BLaER1 treated with 17β-estradiol and CSF1 and Interleukin-3, amounts not matched to agents 10 nM and 100 nM (cell line): Measurements from ENCODE around the gene ESD.
A peak's percentile ranks its signal among the peaks of the same experiment; 100 is the strongest.

Source experiments
- H3K27ac ChIP-seq, 11 experiments: shearing (Covaris generic); formaldehyde crosslinking; 2 replicates each; pipeline ENCODE4 v1.8.1; 2022
- H3K27me3 ChIP-seq, 11 experiments: shearing (Covaris generic); formaldehyde crosslinking; 2 replicates each; pipeline ENCODE4 v1.8.1; 2022
- H3K36me3 ChIP-seq, 11 experiments: shearing (Covaris generic); formaldehyde crosslinking; 2 replicates each; pipeline ENCODE4 v1.8.1; 2022
- H3K4me1 ChIP-seq, 10 experiments: shearing (Covaris generic); formaldehyde crosslinking; 2 replicates each; pipeline ENCODE4 v1.8.1; 2022
- H3K4me2 ChIP-seq, 11 experiments: shearing (Covaris generic); formaldehyde crosslinking; 2 replicates each; pipeline ENCODE4 v1.8.1; 2022
- H3K4me3 ChIP-seq, 10 experiments: shearing (Covaris generic); formaldehyde crosslinking; 2 replicates each; pipeline ENCODE4 v1.8.1; 2022
- H3K9ac ChIP-seq, 11 experiments: shearing (Covaris generic); formaldehyde crosslinking; 2 replicates each; pipeline ENCODE4 v1.8.1; 2022
- H3K9me3 ChIP-seq, 11 experiments: shearing (Covaris generic); formaldehyde crosslinking; replicated peaks in 1 of 11; 2 replicates each; pipeline ENCODE4 v1.8.1; 2022
- H4K20me1 ChIP-seq, 11 experiments: shearing (Covaris generic); formaldehyde crosslinking; 2 replicates each; pipeline ENCODE4 v1.8.1; 2022
- Cebpa-rat ChIP-seq, 11 experiments: shearing (Covaris generic); IDR thresholded peaks; 2 replicates each; pipeline ENCODE4 v1.8.1; 2022

Gene ESD

DNA sequence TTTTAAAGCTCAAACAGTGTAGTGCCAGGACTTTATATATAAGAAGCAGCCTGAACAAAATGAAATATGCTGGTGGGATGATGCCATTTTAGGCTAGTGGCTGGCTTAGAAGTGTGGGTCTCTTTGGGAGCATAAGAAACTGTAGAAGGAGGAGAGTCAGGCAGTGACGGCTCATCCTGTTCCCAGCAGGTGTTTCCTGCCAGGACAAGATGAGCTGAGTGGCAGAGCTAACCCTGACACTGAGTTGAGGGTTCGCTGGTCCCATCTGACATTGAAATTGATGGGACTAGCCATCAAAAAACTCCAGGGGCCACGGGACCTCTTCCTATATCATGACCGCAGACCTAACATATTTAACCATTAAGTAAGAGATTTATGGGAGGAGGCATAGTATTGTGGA lies 51.3 kb downstream of the ESD start:
- peaks cover 0 to 56% (median 16%) of the 10 kb centered on the region in 10 experiments; a peak in 16 of 20 replicates for H3K4me1 ChIP-seq
- peak overlapping the region in 7 of 11 experiments; percentile 37 to 62 (median 56); a peak in 14 of 22 replicates for H3K4me2 ChIP-seq
- peak overlapping the region in 6 of 11 experiments; percentile 5 to 72 (median 60); a peak in 11 of 22 replicates for H3K27ac ChIP-seq
- H4K20me1 ChIP-seq: peaks cover 0 to 34% (median 0%) of the 10 kb centered on the region in 11 experiments; a peak in 5 of 22 replicates
- H3K9ac ChIP-seq: peak overlapping the region in 1 of 11 experiments; percentile 46; a peak in 2 of 22 replicates
- H3K4me3 ChIP-seq: peak overlapping the region in 4 of 10 experiments; percentile 3 to 22 (median 12); a peak in 3 of 20 replicates
- peaks cover 38 to 70% (median 52%) of the 10 kb centered on the region in 11 experiments for H3K9me3 ChIP-seq
- H3K36me3 ChIP-seq: peaks cover 90 to 100% (median 95%) of the 10 kb centered on the region in 11 experiments
- no peak for TF ChIP-seq Cebpa-rat (IDR thresholded peaks at IDR 0.05)
- peaks cover 0 to 69% (median 0%) of the 10 kb centered on the region in 11 experiments; a peak in 7 of 22 replicates for H3K27me3 ChIP-seq

DNA sequence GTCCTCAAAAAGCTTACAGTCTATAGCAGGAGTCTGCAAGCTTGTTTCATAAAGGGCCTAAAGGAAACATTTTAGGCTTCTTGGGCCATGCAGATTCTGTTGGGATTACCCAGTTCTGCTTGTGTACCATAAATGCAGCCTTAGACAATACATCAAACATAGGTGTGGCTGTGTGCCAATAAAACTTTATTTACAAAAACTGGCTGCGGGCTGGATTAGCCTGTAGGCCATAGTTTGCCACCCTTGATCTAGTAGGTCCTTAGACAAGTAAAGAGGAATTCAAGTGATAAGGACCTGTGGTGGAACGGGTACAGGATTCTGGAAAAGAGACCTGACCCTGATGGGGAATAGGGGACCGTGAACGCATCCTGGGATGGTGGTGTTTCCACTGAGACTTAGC lies 51.9 kb downstream of the ESD start:
- H3K4me2 ChIP-seq: peak overlapping the region in 7 of 11 experiments; percentile 37 to 62 (median 56); a peak in 14 of 22 replicates
- H3K9me3 ChIP-seq: peaks cover 38 to 70% (median 52%) of the 10 kb centered on the region in 11 experiments
- H3K9ac ChIP-seq: peak overlapping the region in 1 of 11 experiments; percentile 46; a peak in 3 of 22 replicates
- H3K27ac ChIP-seq: peak overlapping the region in 6 of 11 experiments; percentile 4 to 72 (median 60); a peak in 11 of 22 replicates
- peaks cover 0 to 63% (median 0%) of the 10 kb centered on the region in 11 experiments; a peak in 6 of 22 replicates for H3K27me3 ChIP-seq
- peaks cover 0 to 28% (median 0%) of the 10 kb centered on the region in 11 experiments; a peak in 5 of 22 replicates for H4K20me1 ChIP-seq
- no peak for TF ChIP-seq Cebpa-rat (IDR thresholded peaks at IDR 0.05)
- peaks cover 0 to 49% (median 15%) of the 10 kb centered on the region in 10 experiments; a peak in 13 of 20 replicates for H3K4me1 ChIP-seq
- peaks cover 88 to 100% (median 95%) of the 10 kb centered on the region in 11 experiments for H3K36me3 ChIP-seq
- H3K4me3 ChIP-seq: peak overlapping the region in 4 of 10 experiments; percentile 4 to 22 (median 12); a peak in 4 of 20 replicates

DNA sequence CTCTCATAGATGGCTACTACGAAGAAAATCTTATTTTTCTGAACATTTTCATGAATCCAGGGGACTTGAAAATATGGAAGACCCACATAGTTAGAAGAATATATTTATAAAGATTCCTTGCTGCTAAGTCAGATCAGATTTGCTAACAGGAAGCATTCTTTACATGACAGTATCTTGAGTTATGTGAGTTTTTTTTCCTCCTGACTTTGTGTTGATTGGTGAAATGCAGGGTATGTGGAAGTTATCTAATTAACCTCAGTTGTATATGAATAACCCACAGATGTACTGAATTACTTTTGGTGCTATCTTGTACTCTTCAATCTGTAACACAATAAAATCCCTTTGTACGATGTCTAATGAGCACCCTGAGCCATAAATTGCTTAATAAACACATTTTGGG lies 53.8 kb downstream of the ESD start:
- Histone ChIP-seq H3K9me3 (peaks cover 35 to 60% (median 51%) of the 10 kb centered on the region in 11 experiments), H3K4me2 (no peak overlapping the region), H3K27ac (no peak overlapping the region), H3K9ac (no peak overlapping the region), H4K20me1 (peaks cover 0 to 14% (median 0%) of the 10 kb centered on the region in 11 experiments; a peak in 3 of 22 replicates), H3K4me1 (peaks cover 0 to 35% (median 15%) of the 10 kb centered on the region in 10 experiments; a peak in 13 of 20 replicates), H3K27me3 (peaks cover 0 to 44% (median 0%) of the 10 kb centered on the region in 11 experiments; a peak in 4 of 22 replicates), H3K4me3 (no peak overlapping the region), H3K36me3 (peaks cover 83 to 100% (median 91%) of the 10 kb centered on the region in 11 experiments)
- no peak for TF ChIP-seq Cebpa-rat (IDR thresholded peaks at IDR 0.05)

DNA sequence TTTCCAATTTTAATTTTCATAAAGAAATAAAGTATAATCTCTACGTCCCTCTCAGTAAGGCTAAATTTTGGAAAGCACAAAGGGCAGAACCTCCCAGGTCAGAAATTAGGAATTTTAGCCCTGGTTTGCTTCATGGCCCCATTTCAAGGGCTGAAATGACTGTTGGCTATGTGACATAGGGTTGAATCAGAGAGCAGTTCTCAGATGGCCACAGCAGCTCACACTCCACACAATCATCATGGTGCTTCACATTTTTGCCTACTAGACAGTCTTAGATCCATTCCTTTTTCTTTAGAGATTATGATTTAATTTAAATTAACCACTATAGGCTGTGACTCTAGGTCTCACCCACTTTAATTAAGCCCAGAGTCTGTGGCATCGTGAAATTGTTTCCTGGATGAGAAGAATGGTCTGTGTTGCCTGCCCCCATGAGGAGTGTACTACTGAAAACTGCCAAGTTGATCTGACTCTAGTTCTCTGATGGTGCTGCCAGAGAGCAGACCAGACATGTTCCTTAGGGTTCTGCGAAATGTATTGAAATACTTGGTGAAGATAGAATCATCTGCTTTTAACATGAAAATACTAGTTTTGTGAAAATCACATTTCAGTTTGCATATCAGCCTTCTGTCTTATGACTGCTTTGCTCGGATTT lies 57.4 kb downstream of the ESD start:
- peaks cover 0 to 17% (median 9%) of the 10 kb centered on the region in 10 experiments; a peak in 13 of 20 replicates for H3K4me1 ChIP-seq
- no peak for TF ChIP-seq Cebpa-rat (IDR thresholded peaks at IDR 0.05)
- H3K4me2 ChIP-seq: no peak overlapping the region
- H3K9ac ChIP-seq: no peak overlapping the region
- no peak overlapping the region for H3K4me3 ChIP-seq
- no peak overlapping the region for H3K27ac ChIP-seq
- H4K20me1 ChIP-seq: peaks cover 0 to 22% (median 0%) of the 10 kb centered on the region in 11 experiments; a peak in 2 of 22 replicates
- H3K9me3 ChIP-seq: peaks cover 8 to 25% (median 17%) of the 10 kb centered on the region in 11 experiments; a peak in 21 of 22 replicates
- H3K36me3 ChIP-seq: peaks cover 67 to 100% (median 86%) of the 10 kb centered on the region in 11 experiments
- H3K27me3 ChIP-seq: peaks cover 0 to 8% (median 0%) of the 10 kb centered on the region in 11 experiments; a peak in 1 of 22 replicates

DNA sequence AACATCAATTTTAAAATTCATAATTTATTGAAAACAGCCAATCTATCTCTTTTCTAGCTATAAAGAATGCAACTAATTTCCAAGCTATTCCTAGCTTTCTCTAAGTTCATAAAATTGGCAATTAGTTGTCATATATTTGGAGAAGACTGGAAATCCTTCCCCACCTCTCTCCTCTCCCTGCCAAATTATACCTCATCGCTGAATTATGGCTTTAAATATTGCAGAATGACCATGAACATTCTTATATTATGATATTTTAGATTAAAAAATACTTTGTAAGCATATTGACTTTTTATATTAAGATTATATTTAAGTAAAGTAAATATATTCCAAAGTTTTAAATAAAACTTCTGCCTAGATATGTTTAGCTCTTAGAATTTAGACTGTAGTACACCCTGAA lies 58.2 kb downstream of the ESD start:
- peaks cover under 1 to 17% (median 9%) of the 10 kb centered on the region in 11 experiments; a peak in 14 of 22 replicates for H3K9me3 ChIP-seq
- peaks cover 0 to 24% (median 0%) of the 10 kb centered on the region in 11 experiments; a peak in 3 of 22 replicates for H4K20me1 ChIP-seq
- peaks cover 0 to 17% (median 9%) of the 10 kb centered on the region in 10 experiments; a peak in 13 of 20 replicates for H3K4me1 ChIP-seq
- H3K36me3 ChIP-seq: peaks cover 67 to 100% (median 86%) of the 10 kb centered on the region in 11 experiments
- H3K27ac ChIP-seq: no peak overlapping the region
- H3K9ac ChIP-seq: no peak overlapping the region
- no peak for TF ChIP-seq Cebpa-rat (IDR thresholded peaks at IDR 0.05)
- no peak overlapping the region for H3K4me2 ChIP-seq
- no peak overlapping the region for H3K4me3 ChIP-seq
- peaks cover 0 to 6% (median 0%) of the 10 kb centered on the region in 11 experiments; a peak in 1 of 22 replicates for H3K27me3 ChIP-seq

DNA sequence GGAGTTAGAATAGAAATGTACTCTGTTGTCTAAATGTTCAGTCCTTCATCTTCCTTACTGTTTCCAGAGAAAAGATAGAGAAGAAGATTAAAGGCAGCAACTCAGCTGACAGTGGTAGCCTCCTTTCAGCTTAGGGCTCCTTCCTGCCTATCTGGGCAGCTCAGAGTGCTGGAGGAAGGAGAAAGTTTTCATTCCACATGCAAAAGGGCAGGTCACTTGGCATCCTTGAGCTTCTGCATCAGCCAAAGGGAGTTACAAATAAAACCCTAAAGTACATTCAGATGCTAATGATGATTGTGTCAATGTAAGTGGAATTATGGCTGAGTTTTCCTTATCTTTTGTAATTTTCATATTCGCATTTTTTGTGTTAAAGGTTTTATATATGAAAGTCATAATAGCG lies 58.9 kb downstream of the ESD start:
- Histone ChIP-seq H3K27ac (no peak overlapping the region), H3K4me1 (peaks cover 0 to 17% (median 9%) of the 10 kb centered on the region in 10 experiments; a peak in 13 of 20 replicates), H3K27me3 (peaks cover 0 to 5% (median 0%) of the 10 kb centered on the region in 11 experiments; a peak in 1 of 22 replicates), H4K20me1 (peaks cover 0 to 24% (median 0%) of the 10 kb centered on the region in 11 experiments; a peak in 3 of 22 replicates), H3K9ac (no peak overlapping the region), H3K36me3 (peaks cover 65 to 100% (median 83%) of the 10 kb centered on the region in 11 experiments), H3K4me3 (no peak overlapping the region), H3K9me3 (peaks cover 0 to 13% (median 4%) of the 10 kb centered on the region in 11 experiments; a peak in 5 of 22 replicates), H3K4me2 (no peak overlapping the region)
- no peak for TF ChIP-seq Cebpa-rat (IDR thresholded peaks at IDR 0.05)

DNA sequence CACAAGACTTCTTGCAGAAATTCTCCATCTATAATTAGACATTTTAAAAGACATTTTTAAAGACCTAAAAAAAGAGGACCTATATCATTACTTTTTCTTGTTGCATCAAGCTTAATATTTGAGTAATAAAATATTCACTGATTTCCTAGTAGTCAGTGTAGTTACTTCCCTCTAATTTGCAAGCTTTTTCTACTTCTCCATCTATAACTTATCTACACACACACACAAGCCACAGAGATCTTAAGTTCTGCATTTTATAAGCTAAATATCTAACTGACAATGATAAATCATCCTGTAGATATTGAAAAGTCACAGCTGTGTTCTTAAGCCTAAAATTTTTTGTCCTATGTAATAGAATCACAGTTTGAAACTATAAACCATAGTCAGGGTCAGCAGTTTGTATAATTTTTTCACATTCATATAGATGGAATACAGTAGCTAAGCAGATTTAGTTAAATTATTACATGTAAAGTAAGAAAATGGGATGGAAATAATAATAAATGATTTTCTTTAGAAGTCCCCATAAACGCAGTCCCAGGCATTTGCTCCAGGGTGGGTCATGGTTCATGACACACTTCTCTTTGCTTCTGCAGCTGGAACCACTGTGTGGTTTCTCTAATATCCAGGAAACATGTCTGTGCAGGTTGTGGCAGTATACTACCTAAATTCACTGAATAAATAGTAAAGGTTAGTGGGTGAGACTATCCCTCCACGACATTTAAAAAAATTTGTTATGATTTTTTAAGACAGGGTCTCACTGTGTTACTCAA lies 60.2 kb downstream of the ESD start:
- Histone ChIP-seq H3K27ac (no peak overlapping the region), H3K4me1 (peaks cover 0 to 17% (median 9%) of the 10 kb centered on the region in 10 experiments; a peak in 13 of 20 replicates), H3K9me3 (peaks cover 0 to 4% (median 0%) of the 10 kb centered on the region in 11 experiments; a peak in 2 of 22 replicates), H3K4me3 (no peak overlapping the region), H3K27me3 (no peaks in the 10 kb centered on the region), H3K36me3 (peaks cover 66 to 100% (median 83%) of the 10 kb centered on the region in 11 experiments), H3K4me2 (peak overlapping the region in 2 of 11 experiments; percentile 20 to 32; a peak in 2 of 22 replicates), H4K20me1 (peaks cover 0 to 24% (median 0%) of the 10 kb centered on the region in 11 experiments; a peak in 4 of 22 replicates), H3K9ac (no peak overlapping the region)
- no peak for TF ChIP-seq Cebpa-rat (IDR thresholded peaks at IDR 0.05)

DNA sequence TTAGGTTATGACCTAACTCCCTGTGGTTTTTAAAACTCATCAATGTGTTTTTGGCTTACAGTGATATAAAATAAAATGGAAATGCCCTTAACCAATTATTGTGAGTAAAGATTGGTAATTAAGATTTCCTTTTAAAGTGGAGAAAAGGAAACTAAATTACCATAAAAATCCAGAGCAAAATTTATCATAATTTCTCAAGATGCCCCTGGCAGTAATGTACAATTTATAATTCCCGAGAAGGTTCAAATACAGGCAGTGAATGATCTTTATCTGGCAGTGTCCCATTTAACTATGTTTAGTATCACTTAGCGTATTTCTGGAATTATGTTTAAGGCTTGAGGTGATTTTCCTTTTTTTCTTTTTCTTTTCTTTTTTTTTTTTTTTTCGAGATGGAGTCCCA lies 61.5 kb downstream of the ESD start:
- H3K36me3 ChIP-seq: peaks cover 64 to 100% (median 83%) of the 10 kb centered on the region in 11 experiments

More for the DNA sequence above, 61.5 kb downstream of the ESD start:
- Histone ChIP-seq H3K4me2 (no peak overlapping the region), H3K9ac (no peak overlapping the region), H3K27me3 (no peaks in the 10 kb centered on the region), H4K20me1 (peaks cover 0 to 24% (median 0%) of the 10 kb centered on the region in 11 experiments; a peak in 4 of 22 replicates), H3K9me3 (no peaks in the 10 kb centered on the region), H3K27ac (no peak overlapping the region), H3K4me1 (peaks cover 0 to 17% (median 9%) of the 10 kb centered on the region in 10 experiments; a peak in 13 of 20 replicates), H3K4me3 (no peak overlapping the region)
- TF ChIP-seq Cebpa-rat (IDR thresholded peaks at IDR 0.05): no peak
